Cardiac septum (tissue), 1 donor: ENCODE results near the gene TDRD9. TPM values are rescaled to one million over a fixed set of nuclear protein-coding genes. Genes with fewer than 3 reads are reported as not detected.
A peak's percentile ranks its signal among the peaks of the same experiment; 100 is the strongest.
"Not testable (repeated sequence)": the region's sequence is repeated elsewhere in the genome, so short reads cannot be mapped to it uniquely, and the experiment has no call there.

Experiments
- DNase-seq: peaks from one replicate; pipeline ENCODE4 v3.0.0-alpha.2; 2020; ENCODE audit warnings: low spot score
- intact Hi-C: fragments of 100-400 bp; cut with DNase I; formaldehyde crosslinking; loops from one replicate; pipeline ENCODE4 v1.14.0; 2022
- long read RNA-seq: library from polyadenylated mRNA; unstranded; transcript quantifications from one replicate; pipeline ENCODE4 v2.0.0, GENCODE V29; 2021
- total RNA-seq: library from RNA; stranded (reverse); fragmentation: NEBNext Ultra II Directional; extraction: Animal tissue kit (Norgen Biotek cat#: 25700); gene quantifications from one replicate; pipeline ENCODE4 v1.2.1, GENCODE V29; 2021
- donor health status: DM: no; HTN: no; CAD: no.

The TDRD9 gene, protein sequence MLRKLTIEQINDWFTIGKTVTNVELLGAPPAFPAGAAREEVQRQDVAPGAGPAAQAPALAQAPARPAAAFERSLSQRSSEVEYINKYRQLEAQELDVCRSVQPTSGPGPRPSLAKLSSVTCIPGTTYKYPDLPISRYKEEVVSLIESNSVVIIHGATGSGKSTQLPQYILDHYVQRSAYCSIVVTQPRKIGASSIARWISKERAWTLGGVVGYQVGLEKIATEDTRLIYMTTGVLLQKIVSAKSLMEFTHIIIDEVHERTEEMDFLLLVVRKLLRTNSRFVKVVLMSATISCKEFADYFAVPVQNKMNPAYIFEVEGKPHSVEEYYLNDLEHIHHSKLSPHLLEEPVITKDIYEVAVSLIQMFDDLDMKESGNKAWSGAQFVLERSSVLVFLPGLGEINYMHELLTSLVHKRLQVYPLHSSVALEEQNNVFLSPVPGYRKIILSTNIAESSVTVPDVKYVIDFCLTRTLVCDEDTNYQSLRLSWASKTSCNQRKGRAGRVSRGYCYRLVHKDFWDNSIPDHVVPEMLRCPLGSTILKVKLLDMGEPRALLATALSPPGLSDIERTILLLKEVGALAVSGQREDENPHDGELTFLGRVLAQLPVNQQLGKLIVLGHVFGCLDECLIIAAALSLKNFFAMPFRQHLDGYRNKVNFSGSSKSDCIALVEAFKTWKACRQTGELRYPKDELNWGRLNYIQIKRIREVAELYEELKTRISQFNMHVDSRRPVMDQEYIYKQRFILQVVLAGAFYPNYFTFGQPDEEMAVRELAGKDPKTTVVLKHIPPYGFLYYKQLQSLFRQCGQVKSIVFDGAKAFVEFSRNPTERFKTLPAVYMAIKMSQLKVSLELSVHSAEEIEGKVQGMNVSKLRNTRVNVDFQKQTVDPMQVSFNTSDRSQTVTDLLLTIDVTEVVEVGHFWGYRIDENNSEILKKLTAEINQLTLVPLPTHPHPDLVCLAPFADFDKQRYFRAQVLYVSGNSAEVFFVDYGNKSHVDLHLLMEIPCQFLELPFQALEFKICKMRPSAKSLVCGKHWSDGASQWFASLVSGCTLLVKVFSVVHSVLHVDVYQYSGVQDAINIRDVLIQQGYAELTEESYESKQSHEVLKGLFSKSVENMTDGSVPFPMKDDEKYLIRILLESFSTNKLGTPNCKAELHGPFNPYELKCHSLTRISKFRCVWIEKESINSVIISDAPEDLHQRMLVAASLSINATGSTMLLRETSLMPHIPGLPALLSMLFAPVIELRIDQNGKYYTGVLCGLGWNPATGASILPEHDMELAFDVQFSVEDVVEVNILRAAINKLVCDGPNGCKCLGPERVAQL (N-terminal part only)
- 3.3 TPM for total RNA-seq
- long read RNA-seq, full-length matches to known transcripts = 2 of 7 reads
- long read RNA-seq, partial matches to known transcripts = 5 of 7 reads
- long read RNA-seq, other reads (novel, unspliced or antisense) = 0 of 7 reads

DNA sequence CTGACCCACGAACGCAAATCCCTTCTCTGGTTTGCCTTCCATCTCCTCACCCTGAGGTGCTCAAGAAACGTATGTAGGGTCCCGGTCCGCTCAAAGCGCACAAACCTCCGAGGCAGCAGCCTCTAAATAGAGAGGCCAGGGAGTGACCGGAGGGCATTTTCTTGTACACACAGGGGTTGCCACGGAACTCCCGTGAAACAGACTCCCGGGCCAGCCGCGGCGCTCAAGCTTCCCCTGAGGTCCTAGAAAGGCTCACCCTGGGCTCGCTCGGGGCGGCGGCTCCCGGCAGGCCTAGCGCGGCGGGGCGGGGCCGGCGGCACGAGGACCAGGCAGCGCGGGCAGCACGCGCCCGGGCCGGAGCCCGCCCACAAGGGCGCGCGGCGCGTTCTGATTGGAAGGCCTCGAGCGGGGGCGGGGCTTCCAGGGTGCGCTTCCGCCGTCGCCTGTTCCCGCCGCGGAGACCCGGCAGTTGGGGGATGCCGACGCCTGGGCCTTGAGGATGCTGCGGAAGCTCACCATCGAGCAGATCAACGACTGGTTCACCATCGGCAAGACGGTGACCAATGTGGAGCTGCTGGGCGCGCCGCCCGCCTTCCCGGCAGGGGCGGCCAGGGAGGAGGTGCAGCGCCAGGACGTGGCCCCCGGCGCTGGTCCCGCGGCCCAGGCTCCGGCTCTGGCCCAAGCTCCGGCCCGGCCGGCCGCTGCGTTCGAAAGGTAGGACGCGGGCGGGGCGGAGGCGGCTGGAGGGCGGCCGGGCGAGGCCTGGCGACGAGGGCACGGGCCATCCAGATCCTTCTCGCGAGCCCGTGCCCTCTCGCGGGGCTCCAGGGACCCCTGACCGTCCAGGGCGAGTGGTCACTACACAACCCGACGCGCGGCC lies at the start of gene TDRD9:
TDRD9 (plus strand) TSS at position 446 of the 880 bp plus-strand sequence; CDS start at position 500, 54 bp downstream.
- no peak for DNase-seq
- intact Hi-C loops = no loop called here

GRCh38 chr14:103879118-103879569 lies 49.1 kb upstream of the TDRD9 start:
- DNase-seq = no peak
- intact Hi-C loops = no loop called here

DNA sequence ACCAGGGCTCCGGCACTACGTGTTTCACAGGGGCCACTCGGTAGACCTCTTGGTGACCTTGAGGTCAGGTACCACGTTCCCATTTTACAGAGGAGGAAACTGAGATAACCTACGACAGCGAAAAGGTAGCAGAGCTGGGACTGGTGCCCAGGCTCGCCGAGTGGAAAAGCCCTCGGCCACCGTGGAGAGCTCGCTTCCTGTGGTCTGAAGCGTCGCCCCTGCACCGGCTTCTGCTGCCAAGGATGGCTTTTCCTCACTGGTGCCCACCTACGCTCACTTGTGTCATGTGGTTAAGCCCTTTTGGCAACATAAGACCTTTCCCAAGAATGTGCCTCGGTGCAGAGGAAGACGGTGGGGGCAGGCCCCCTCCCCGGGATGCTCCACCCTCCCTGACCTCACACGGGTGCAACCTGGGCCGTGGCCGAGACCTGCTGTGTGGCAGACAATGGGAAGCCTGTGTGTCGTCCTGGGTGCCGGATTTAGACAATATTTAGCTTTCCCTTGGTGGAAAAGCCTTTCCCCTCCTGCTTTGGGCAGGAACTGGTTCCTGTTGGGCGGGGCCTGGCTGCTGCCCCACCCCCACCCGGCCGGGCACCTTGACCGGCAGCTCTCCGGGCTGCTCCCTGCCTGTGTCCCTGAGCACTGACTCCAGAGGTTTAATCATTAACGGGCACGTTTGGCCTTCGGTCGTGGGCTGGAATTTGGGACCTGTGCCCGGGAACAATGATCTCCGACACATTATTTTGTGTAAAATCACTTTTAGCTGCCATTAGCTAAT lies 48.5 kb upstream of the TDRD9 start:
- intact Hi-C loops = loop anchor here (2.0 kb wide), 2 partner anchors 31 to 71 kb away; no protein-coding TSS in a partner anchor
- no peak for DNase-seq

DNA sequence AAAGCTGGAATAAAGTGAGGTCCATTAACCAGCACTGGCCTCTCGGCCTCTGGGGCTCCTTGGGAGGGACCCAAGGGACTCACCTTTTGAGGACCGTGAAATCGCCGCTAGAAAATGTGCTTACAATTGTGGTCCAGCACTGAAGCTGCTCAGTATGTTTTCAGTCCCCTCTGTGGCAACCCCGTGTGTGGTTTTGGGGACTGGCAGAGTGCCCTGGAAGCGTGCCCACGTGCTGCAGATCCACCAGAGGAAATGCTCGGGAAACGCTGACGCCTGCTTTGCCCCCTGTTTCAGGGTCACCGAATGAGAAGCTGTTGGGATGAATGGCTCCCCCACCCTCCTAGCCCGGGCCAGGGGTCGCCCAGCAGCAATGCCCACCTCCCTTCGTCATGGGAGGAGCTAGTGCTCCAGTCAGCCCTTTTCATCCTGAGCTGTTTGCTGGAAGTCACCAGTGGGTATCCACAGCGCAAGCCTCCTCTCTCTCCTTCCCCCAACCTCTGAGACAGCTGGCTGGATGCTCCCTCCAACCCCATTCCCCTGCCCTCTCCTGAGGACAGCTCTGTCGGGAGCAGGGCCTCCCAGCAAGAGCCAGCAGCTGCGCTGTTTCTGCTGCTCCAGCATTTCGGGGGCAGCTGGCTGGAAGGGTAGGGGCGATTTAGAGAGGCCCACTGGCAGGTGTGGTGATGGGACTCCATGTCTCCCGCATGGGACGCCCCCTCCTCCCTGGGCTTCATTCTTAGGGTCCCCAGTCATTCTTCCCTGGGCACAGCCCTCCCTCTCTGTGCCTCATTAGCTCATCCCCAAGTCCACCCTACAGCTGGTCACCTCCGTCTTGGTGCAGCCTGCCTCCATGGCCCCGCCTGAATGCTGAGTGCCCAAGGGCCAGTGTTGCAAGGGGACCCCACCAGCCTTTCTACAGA lies 47.6 kb upstream of the TDRD9 start:
- no peak for DNase-seq
- intact Hi-C loops = loop anchor here (2.0 kb wide), 2 partner anchors 32 to 72 kb away; no protein-coding TSS in a partner anchor

GRCh38 chr14:103881268-103882201 lies 46.7 kb upstream of the TDRD9 start:
- peak; percentile 87 for DNase-seq
- intact Hi-C loops = loop anchor here (2.0 kb wide), 2 partner anchors 33 to 73 kb away; no protein-coding TSS in a partner anchor

- intact Hi-C loops = no loop called here
- DNase-seq = no peak
Observed at GRCh38 chr14:103882503-103883262, 45.6 kb upstream of the TDRD9 start.

GRCh38 chr14:103883263-103883523 lies 45.1 kb upstream of the TDRD9 start:
- intact Hi-C loops = no loop called here
- no peak for DNase-seq

DNA sequence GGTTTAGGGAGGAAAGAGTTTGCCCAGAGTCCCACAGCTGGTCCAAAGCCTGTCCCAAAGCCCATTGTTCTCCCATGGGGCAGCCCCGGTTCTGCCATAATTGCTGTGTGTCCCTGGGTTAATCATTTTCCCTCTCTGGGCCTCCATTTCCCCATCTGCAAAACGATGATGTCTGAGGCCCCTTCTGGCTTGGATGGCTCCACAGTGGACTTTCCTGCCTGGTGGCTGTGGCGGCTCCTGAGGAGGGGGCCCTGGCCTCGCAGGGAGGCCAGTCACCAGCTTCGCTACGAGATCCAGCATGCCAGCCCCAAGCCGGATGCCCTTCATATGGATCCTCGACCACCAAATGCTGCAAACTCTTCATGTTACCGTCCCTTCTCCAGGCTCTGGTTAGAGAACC lies 43.4 kb upstream of the TDRD9 start:
- intact Hi-C loops = no loop called here
- DNase-seq = no peak

DNA sequence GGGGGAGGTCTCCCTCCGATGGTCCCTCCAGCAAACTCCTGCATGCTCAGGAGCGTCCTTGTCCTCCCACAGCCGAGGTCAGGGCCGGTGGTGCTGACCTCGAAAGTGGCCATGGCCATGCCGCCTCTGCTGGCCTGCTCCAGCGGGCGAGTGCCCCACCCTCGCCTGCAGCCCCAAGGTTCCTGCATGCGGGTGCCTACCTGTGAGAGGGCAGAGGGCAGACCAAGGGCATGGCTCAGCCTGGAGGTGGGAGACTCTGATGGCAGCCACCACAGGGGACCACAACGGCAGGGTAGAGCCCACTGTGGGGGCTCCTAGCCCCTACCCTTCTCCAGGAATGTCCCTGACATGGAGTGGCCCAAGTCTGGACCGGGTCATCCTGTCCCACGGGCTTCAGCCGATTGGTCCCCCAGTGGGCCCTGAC lies 42.7 kb upstream of the TDRD9 start:
- intact Hi-C loops = no loop called here
- no peak for DNase-seq

DNA sequence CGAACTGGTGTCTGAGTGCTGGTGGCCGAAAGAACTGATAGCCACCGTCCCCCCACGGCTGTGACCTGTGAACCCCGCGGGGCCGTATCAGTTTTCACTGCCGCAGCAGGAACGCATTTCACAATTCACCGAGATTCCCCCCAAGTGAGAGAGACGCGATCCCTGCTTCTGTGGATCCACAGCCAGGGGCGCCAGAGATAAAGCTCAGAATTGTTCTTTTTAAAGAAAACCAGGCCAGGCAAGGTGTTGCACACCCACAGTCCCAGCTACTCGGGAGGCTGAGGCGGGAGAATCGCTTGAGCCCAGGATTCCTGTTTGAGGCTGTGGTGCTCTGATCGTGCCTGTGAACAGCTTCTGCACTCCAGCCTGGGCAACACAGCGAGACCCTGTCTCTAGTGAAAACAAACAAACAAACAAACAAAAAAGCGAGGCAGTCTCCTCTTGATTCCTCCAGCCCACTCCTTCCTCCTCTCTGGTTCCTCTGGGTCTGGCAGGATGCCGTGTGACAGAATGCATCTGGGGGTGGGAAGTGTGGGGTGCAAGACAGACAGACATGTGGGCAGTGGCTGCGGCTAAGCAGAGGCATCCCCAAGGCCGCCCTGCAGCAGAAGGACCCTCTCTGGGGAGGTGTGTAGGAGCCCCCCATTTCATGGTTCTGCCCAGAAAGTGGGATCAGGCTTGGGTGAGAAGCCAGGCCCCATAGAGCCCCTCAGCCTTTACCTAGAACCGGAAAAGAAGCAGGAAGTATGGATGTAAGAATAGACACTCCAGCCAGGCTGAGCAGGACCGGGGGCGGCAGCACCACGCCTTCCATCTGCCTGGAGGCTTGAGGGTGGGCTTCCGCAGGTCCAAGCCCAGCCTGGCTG lies 41.7 kb upstream of the TDRD9 start:
- intact Hi-C loops = no loop called here
- DNase-seq = no peak

DNA sequence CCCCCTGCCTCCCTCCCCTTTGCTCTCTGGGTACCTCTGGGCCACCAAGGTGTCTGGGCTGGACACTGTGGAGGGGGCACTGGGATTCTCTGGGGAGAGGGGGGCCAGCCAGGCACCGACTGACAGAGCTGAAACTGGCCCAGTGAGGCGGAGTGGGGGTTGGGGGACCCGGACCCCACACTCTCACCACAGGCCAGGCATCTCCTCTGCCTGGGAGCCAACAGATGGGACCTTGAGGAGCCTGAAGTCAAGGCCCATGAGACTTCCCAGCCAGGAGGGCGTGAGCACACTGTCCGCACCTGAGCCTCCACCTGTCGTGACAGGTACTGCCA lies 41.1 kb upstream of the TDRD9 start:
- DNase-seq = no peak
- intact Hi-C loops = no loop called here

GRCh38 chr14:103887557-103888115 lies 40.6 kb upstream of the TDRD9 start:
- no peak for DNase-seq
- intact Hi-C loops = no loop called here

DNA sequence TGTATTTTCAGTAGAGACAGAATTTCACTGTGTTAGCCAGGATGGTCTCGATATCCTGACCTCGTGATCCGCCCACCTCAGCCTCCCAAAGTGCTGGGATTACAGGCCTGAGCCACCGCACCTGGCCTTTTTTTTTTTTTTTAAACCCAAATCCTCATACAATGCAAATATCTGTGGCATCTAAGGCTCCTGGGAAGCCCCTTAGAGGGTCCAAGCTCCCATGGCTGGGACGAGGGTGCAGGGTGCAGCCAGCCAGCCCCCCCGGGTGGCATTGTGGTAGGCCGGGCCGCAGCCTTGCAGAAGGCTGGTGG lies 39.3 kb upstream of the TDRD9 start:
- DNase-seq, intact Hi-C loops: not testable (repeated sequence)
